HEK293T (cell line): ENCODE data around the gene ZPLD1.

Source experiments
- CTCF ChIA-PET: fragments of 350-600 bp; formaldehyde crosslinking; extraction: SDS; loops from one replicate; lab custom pipeline; 2021; ENCODE audit warnings: antibody characterized with exemption, inconsistent platforms; lab: Yijun Ruan, JAX
- POLR2A ChIA-PET: fragments of 350-600 bp; formaldehyde crosslinking; extraction: SDS; loops from one replicate; lab custom pipeline; 2020; ENCODE audit warnings: antibody characterized with exemption, inconsistent platforms; lab: Yijun Ruan, JAX
- DNase-seq: peaks from one replicate; pipeline ENCODE4 v3.0.0; 2012; ENCODE audit warnings: mixed read lengths; ENCODE audit errors: extremely low spot score
- ARNT ChIP-seq: fragments of 450-650 bp; IDR thresholded peaks from 2 replicates; pipeline ENCODE4 v1.6.1; 2017; ENCODE audit warnings: mild to moderate bottlenecking
- BHLHE40 ChIP-seq: fragments of 450-650 bp; IDR thresholded peaks from 2 replicates; pipeline ENCODE4 v1.6.1; 2016; ENCODE audit warnings: mild to moderate bottlenecking, moderate library complexity, borderline replicate concordance
- CTBP1 ChIP-seq: fragments of 450-650 bp; IDR thresholded peaks from 2 replicates; pipeline ENCODE4 v1.6.1; 2016; ENCODE audit warnings: borderline replicate concordance
- ELF4 ChIP-seq: fragments of 450-650 bp; IDR thresholded peaks from 2 replicates; pipeline ENCODE4 v1.6.1; 2017; ENCODE audit warnings: antibody characterized with exemption
- FOXA1 ChIP-seq: fragments of 450-650 bp; IDR thresholded peaks from 2 replicates; pipeline ENCODE4 v1.6.1; 2016; ENCODE audit warnings: mild to moderate bottlenecking
- FOXK2 ChIP-seq: fragments of 450-650 bp; IDR thresholded peaks from 2 replicates; pipeline ENCODE4 v1.6.1; 2016; ENCODE audit warnings: mild to moderate bottlenecking
- FOXM1 ChIP-seq: fragments of 450-650 bp; IDR thresholded peaks from 2 replicates; pipeline ENCODE4 v1.6.1; 2017; ENCODE audit warnings: mild to moderate bottlenecking, borderline replicate concordance
- HDGF ChIP-seq: fragments of 450-650 bp; IDR thresholded peaks from 2 replicates; pipeline ENCODE4 v1.6.1; 2017; ENCODE audit warnings: antibody characterized with exemption, borderline replicate concordance
- L3MBTL2 ChIP-seq: fragments of 450-650 bp; conservative IDR thresholded peaks from 2 replicates; pipeline ENCODE4 v1.6.1; 2016; ENCODE audit warnings: mild to moderate bottlenecking
- LEF1 ChIP-seq: fragments of 450-650 bp; IDR thresholded peaks from 2 replicates; pipeline ENCODE4 v1.6.1; 2017; ENCODE audit warnings: mild to moderate bottlenecking, borderline replicate concordance
- NFRKB ChIP-seq: fragments of 450-650 bp; IDR thresholded peaks from 2 replicates; pipeline ENCODE4 v1.6.1; 2016; ENCODE audit warnings: mild to moderate bottlenecking, moderate library complexity
- SP1 ChIP-seq: fragments of 450-650 bp; IDR thresholded peaks from 2 replicates; pipeline ENCODE4 v1.6.1; 2017
- SUZ12 ChIP-seq: fragments of 450-650 bp; IDR thresholded peaks from 2 replicates; pipeline ENCODE4 v1.6.1; 2016; ENCODE audit warnings: mild to moderate bottlenecking
- TARDBP ChIP-seq: fragments of 450-650 bp; IDR thresholded peaks from 2 replicates; pipeline ENCODE4 v1.6.1; 2016
- ZNF384 ChIP-seq: fragments of 450-650 bp; IDR thresholded peaks from 2 replicates; pipeline ENCODE4 v1.6.1; 2016
- TF ChIP-seq, protein P1 (sequence below): fragments of 450-650 bp; IDR thresholded peaks from 2 replicates; pipeline ENCODE4 v1.6.1; 2016

Gene ZPLD1

DNA sequence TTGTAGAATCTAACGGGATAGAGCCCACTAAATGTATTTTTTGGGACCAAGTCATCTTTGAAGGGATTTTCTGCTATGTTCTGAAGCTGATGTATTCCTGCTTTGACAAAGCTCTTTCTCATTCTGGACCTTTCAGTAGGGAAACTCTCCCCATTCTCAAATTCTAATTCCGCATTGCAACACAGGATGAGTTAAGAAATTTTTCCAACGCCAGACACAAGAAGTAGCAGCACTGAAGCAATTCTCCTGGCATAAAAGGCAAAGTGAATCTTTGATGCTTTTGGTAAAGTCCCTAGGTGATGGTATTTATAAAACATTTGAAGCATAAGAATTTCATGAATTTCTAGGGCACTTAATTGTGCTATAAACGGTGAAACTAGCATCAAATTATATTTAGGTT is 76.8 kb downstream of the ZPLD1 start:
- TF ChIP-seq LEF1 (no peak), SUZ12 (no peak)
- no peak for DNase-seq
- POLR2A ChIA-PET: no interaction called here
- CTCF ChIA-PET: no interaction called here

DNA sequence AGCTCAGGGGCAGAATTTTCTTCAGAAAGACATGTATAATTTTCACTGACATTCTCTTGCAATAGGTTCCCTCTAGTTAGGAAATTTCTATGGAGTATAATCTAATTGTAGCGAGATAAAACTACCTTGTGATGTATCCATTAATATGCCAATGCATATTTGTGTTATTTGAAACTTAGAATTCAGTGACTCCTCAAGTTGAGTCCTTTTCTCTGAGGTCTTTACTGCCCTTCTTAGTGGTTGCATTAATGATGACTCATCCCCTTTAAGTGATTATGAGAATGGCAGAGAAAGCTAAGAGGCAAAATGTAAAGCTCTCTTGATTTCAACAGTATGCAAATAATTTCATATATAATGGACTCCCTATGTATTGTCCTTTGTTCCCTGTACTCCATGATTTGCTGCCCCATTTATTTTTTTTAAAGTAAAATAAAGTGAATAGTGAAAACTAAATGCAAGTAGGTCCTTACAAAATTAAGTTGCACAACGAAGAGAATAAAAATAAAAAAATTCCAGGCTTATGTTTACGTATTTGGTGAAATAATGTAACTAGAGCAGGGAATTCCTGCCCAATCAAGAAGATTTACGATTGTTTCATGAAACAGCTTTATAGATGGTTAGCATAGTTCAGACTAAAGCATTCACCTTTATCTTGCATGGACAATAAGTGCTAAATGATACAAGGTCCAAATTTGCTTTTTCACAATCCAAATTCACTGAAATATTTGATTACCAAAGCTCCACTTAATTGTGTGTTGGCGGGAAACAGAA is 78.1 kb downstream of the ZPLD1 start:
- CTCF ChIA-PET: interaction anchor here (2.1 kb wide), 1 partner anchor 16 kb away, joined by 8 read pairs; no protein-coding TSS in a partner anchor
- DNase-seq: peak; percentile 9
- POLR2A ChIA-PET: no interaction called here
- TF ChIP-seq, protein P1, sequence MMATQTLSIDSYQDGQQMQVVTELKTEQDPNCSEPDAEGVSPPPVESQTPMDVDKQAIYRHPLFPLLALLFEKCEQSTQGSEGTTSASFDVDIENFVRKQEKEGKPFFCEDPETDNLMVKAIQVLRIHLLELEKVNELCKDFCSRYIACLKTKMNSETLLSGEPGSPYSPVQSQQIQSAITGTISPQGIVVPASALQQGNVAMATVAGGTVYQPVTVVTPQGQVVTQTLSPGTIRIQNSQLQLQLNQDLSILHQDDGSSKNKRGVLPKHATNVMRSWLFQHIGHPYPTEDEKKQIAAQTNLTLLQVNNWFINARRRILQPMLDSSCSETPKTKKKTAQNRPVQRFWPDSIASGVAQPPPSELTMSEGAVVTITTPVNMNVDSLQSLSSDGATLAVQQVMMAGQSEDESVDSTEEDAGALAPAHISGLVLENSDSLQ: peak; percentile 87
- TF ChIP-seq ZNF384: no peak

DNA sequence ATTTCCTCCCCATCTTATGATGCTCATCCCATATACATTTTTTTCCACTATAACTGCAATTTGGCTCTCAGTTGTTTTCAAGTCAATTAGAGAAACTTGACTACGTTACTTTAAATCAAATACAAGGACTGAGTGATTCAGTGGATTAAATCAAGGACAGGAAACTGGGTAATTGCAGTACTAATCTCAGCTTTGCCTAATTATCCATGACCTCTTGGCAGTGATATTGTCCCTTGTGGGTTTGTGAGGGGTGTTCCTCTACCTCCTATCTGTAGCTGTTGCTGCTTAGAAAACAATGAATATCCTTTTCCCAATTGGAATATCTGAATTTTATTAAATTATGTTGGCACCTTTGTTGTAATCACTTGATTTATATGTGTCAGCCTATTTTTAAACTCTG is 79.4 kb downstream of the ZPLD1 start:
- TF ChIP-seq, protein P1: no peak
- no peak for TF ChIP-seq TARDBP
- TF ChIP-seq ARNT: no peak
- no peak for TF ChIP-seq BHLHE40
- TF ChIP-seq ELF4: no peak
- no peak for TF ChIP-seq FOXA1
- TF ChIP-seq LEF1: no peak
- TF ChIP-seq FOXK2: no peak
- no peak for TF ChIP-seq SUZ12
- no peak for TF ChIP-seq CTBP1
- no peak for TF ChIP-seq NFRKB
- TF ChIP-seq SP1: no peak
- no peak for TF ChIP-seq FOXM1
- TF ChIP-seq ZNF384: no peak
- no peak for TF ChIP-seq L3MBTL2
- TF ChIP-seq HDGF: no peak
- ChIA-PET CTCF (interaction anchor here (2.1 kb wide), 1 partner anchor 14 kb away, joined by 8 read pairs; no protein-coding TSS in a partner anchor), POLR2A (no interaction called here)
- DNase-seq: no peak

DNA sequence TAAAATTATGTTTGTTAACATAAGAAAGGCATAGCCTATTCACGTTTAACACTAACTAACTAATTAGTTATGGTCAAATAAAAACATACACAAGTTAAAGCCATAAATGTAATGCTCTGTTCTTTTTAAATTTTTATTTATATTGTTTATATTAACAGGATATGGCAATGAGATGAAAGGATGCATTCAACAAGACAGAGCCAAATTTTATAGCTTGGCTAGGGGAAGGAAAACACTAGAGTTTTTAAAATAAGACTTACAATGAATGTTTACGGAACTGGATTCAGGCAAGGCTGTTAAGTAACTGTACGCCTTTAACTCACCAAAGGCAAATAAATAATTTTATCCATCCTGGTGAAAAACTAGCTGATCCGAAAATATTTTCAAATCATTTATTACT is 86.4 kb downstream of the ZPLD1 start:
- POLR2A ChIA-PET: no interaction called here
- no peak for DNase-seq
- CTCF ChIA-PET: no interaction called here

DNA sequence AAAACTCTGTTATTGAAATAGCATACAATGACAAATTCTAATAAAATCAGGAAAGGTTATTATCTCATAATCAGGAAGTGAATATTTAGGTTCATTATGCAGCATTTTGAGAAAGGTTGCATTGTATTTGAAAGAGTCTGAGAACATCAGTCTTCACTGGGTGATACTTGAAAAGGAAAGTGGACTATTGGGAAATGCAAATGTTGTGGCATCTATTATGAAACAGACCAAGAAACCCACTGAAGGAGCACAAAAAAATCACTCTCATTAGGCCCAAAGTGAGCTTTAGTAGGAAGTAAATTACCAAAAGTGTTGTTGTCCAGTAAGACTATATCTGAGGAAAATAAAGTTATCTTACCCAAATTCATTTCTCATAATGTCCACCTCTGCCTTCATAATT is 90.8 kb downstream of the ZPLD1 start:
- POLR2A ChIA-PET: no interaction called here

More for the DNA sequence above, 86.4 kb downstream of the ZPLD1 start:
- TF ChIP-seq FOXK2 (no peak), ARNT (no peak), CTBP1 (no peak), LEF1 (no peak), BHLHE40 (no peak), HDGF (no peak), SP1 (no peak), NFRKB (no peak), FOXM1 (no peak), SUZ12 (no peak)
- TF ChIP-seq, protein P1: no peak

More for the DNA sequence above, 90.8 kb downstream of the ZPLD1 start:
- DNase-seq: no peak
- TF ChIP-seq L3MBTL2 (no peak), FOXM1 (no peak), NFRKB (no peak), BHLHE40 (no peak), LEF1 (no peak), SP1 (no peak), ZNF384 (no peak), TARDBP (no peak), FOXA1 (no peak), FOXK2 (no peak), ELF4 (no peak), CTBP1 (no peak), HDGF (no peak), ARNT (no peak), SUZ12 (no peak)
- TF ChIP-seq, protein P1: no peak
- CTCF ChIA-PET: no interaction called here
